GM12874 (cell line): Measurements from ENCODE around the gene INO80D.

Source experiments
- TF ChIP-seq, protein P1 (sequence below): IDR thresholded peaks from 2 replicates; pipeline ENCODE4 v1.5.1; 2011; ENCODE audit warnings: low read depth, mild to moderate bottlenecking, control low read depth, low read length, moderate library complexity; ENCODE audit not compliant: insufficient read depth

INO80D gene

DNA sequence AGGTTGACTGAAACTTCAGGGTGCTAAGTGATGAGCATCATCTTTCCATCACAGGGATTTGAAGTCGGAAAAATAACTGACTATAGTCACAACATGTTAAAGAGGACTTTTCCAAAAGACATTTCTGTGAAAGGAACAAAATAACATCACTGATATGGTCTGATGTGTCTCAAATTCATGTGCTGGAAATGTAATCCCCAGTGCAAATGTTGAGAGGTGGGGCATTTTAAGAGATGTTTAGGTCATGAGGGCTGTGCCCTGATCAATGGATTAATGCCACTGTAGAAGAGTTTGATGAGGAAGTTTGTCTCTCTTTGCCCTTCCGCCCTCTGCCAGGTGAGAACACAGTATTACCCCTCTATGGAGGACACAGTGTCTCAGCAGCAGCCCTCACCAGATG lies 95.9 kb downstream of the INO80D start:
- TF ChIP-seq, protein P1, sequence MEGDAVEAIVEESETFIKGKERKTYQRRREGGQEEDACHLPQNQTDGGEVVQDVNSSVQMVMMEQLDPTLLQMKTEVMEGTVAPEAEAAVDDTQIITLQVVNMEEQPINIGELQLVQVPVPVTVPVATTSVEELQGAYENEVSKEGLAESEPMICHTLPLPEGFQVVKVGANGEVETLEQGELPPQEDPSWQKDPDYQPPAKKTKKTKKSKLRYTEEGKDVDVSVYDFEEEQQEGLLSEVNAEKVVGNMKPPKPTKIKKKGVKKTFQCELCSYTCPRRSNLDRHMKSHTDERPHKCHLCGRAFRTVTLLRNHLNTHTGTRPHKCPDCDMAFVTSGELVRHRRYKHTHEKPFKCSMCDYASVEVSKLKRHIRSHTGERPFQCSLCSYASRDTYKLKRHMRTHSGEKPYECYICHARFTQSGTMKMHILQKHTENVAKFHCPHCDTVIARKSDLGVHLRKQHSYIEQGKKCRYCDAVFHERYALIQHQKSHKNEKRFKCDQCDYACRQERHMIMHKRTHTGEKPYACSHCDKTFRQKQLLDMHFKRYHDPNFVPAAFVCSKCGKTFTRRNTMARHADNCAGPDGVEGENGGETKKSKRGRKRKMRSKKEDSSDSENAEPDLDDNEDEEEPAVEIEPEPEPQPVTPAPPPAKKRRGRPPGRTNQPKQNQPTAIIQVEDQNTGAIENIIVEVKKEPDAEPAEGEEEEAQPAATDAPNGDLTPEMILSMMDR = no peak

GRCh38 chr2:205989271-205990071 lies 96.5 kb downstream of the INO80D start:
- TF ChIP-seq, protein P1 = no peak

- TF ChIP-seq, protein P1 = no peak
Measured at GRCh38 chr2:205988274-205988673, 97.7 kb downstream of the INO80D start.

DNA sequence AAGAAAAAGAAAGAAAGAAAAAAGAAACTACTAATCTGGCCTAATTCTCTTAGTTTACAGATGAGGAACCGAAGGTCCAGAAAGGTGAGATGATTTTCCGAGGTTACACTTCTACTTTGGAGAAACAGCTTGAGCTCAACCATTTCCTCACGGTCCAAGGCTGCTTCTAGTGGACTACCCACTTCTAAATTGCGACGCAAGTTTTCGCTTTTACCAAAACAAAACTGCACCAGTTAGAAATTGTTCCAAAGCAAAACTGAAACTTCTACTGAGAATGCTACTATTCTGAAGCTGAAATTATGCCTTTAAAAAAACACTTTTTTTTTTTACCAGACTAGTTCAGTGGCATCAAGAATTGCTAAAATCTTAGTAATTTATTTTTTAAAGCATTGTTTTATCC lies 101.6 kb downstream of the INO80D start:
- TF ChIP-seq, protein P1 = no peak

DNA sequence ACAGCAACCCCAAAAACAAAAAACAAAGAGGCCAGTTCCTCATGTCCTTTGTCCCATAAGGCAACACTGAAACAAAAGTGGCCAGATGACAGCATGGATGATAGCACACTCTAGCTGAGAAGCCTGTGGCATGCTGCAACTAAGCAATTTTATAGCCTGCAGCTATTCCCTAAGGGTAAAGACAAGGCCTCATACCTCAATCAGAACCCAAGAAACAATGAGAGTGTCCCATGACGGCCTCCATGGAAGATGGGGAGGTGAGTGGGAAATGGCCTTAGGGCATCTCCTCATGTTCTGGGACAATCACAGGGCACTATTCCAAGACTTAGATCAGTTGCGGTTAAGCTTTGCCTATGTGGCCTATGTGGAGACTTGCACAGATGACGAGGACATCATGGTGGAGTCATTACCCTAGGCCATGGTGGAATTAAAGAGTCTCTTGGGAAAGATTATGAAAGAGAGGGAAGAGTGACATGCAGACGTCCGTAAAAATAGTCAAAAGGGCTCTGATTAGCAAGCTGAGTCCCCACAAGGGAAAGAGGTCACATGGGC lies 103.1 kb downstream of the INO80D start:
- TF ChIP-seq, protein P1 = no peak

GRCh38 chr2:205976120-205976814 lies 109.7 kb downstream of the INO80D start:
- TF ChIP-seq, protein P1 = no peak
